NCI-H345 (cell line): ENCODE data around the gene RAB7A.

ENCODE experiments used
- DNase-seq: peaks from one replicate; lab custom pipeline; 2025; lab: John Stamatoyannopoulos, UW

The RAB7A gene

GRCh38 chr3:128849911-128850455 lies 124.0 kb downstream of the RAB7A start:
- no peak for DNase-seq

GRCh38 chr3:128850544-128850943 lies 124.6 kb downstream of the RAB7A start:
- DNase-seq = no peak

- DNase-seq = no peak
Measured at GRCh38 chr3:128851601-128852000, 125.6 kb downstream of the RAB7A start.

GRCh38 chr3:128853826-128854225 lies 127.8 kb downstream of the RAB7A start:
- no peak for DNase-seq

- no peak for DNase-seq
Measured at GRCh38 chr3:128854475-128854874, 128.5 kb downstream of the RAB7A start.

- no peak for DNase-seq
Measured at GRCh38 chr3:128855569-128855968, 129.6 kb downstream of the RAB7A start.

- DNase-seq = no peak
Measured at GRCh38 chr3:128858167-128858566, 132.2 kb downstream of the RAB7A start.

- DNase-seq = no peak
Measured at GRCh38 chr3:128859630-128860029, 133.6 kb downstream of the RAB7A start.

- no peak for DNase-seq
Measured at GRCh38 chr3:128861491-128861890, 135.5 kb downstream of the RAB7A start.

- DNase-seq = no peak
Measured at GRCh38 chr3:128863560-128863959, 137.6 kb downstream of the RAB7A start.
